ENCODE measurements around the gene DLAT. TPM values are rescaled to one million over a fixed set of nuclear protein-coding genes. Genes with fewer than 3 reads are reported as not detected.

DLAT gene
- total RNA-seq, 1 experiment from 2014 or later, result 102 TPM

GRCh38 chr11:112062923-112063322 is 37.7 kb downstream of the DLAT start:
- Histone ChIP-seq H3K27ac (ENCODE audit: low read length) (no peak overlapping the region), H3F3A (ENCODE audit: low read length, unreplicated experiment) (no peaks in the 10 kb centered on the region), H3K4me1 (ENCODE audit: insufficient read depth, low read length) (no peaks in the 10 kb centered on the region), H3K4me2 (ENCODE audit: low read length) (no peak overlapping the region), H4K20me1 (ENCODE audit: low read length) (no peaks in the 10 kb centered on the region), H3K9me2 (replicated peaks; ENCODE audit: low read length) (no peaks in the 10 kb centered on the region), H3K9me3 (ENCODE audit: low read length) (no peaks in the 10 kb centered on the region), H3K4me3 (ENCODE audit: low read length) (no peak overlapping the region), H2AFZ (ENCODE audit: low read length) (no peak overlapping the region), H3K79me2 (ENCODE audit: low read length) (no peaks in the 10 kb centered on the region), H3K36me3 (ENCODE audit: low read depth, low read length) (peaks cover 26% of the 10 kb centered on the region), H3K9ac (ENCODE audit: low read length) (no peak overlapping the region), H3K27me3 (ENCODE audit: low read length) (no peaks in the 10 kb centered on the region)
- CTCF ChIA-PET, result no interaction called here
- no peak for DNase-seq
- BruUV-seq (replicated peaks), result no TSS peak
- intact Hi-C loops (cut with micrococcal nuclease), result no loop called here
- ATAC-seq, result no peak
- TF ChIP-seq EZH2 (IDR thresholded peaks at IDR 0.05; ENCODE audit: low read length, unreplicated experiment) (no peak), CTCF (conservative IDR thresholded peaks at IDR 0.05; ENCODE audit: low read depth, low read length) (no peak), EZH2phosphoT487 (IDR thresholded peaks at IDR 0.05; ENCODE audit: borderline replicate concordance, low read length) (no peak)
- POLR2A ChIA-PET (ENCODE audit: unreplicated experiment), result no interaction called here

- no peak for TF ChIP-seq EZH2phosphoT487 (IDR thresholded peaks at IDR 0.05; ENCODE audit: borderline replicate concordance, low read length)
- no peak for TF ChIP-seq CTCF (conservative IDR thresholded peaks at IDR 0.05; ENCODE audit: low read depth, low read length)
- TF ChIP-seq EZH2 (IDR thresholded peaks at IDR 0.05; ENCODE audit: low read length, unreplicated experiment), result no peak
- ChIA-PET CTCF (no interaction called here), POLR2A (ENCODE audit: unreplicated experiment) (no interaction called here)
- Histone ChIP-seq H3K4me1 (ENCODE audit: insufficient read depth, low read length) (peaks cover 16% of the 10 kb centered on the region), H3K27me3 (ENCODE audit: low read length) (no peaks in the 10 kb centered on the region), H4K20me1 (ENCODE audit: low read length) (no peaks in the 10 kb centered on the region), H3K79me2 (ENCODE audit: low read length) (peaks cover 31% of the 10 kb centered on the region), H3K9me3 (ENCODE audit: low read length) (no peaks in the 10 kb centered on the region), H3K36me3 (ENCODE audit: low read depth, low read length) (peaks cover 26% of the 10 kb centered on the region), H3K9me2 (replicated peaks; ENCODE audit: low read length) (no peaks in the 10 kb centered on the region), H3K4me2 (ENCODE audit: low read length) (peak within 1 kb of the TSS; percentile 85), H3K27ac (ENCODE audit: low read length) (peak within 1 kb of the TSS; percentile 89), H2AFZ (ENCODE audit: low read length) (peak within 1 kb of the TSS; percentile 94), H3K9ac (ENCODE audit: low read length) (peak within 1 kb of the TSS; percentile 96), H3K4me3 (ENCODE audit: low read length) (peak within 1 kb of the TSS; percentile 93), H3F3A (ENCODE audit: low read length, unreplicated experiment) (no peaks in the 10 kb centered on the region)
- peak; percentile 92 for DNase-seq
- intact Hi-C loops (cut with micrococcal nuclease), result loop anchor here (1.0 to 5.0 kb wide), 2 partner anchors 12 to 197 kb away; partner anchors contain the start of genes CFAP68, FDXACB1, SDHD and TIMM8B
- BruUV-seq (replicated peaks), result TSS peak; percentile 73
- ATAC-seq, result peak; percentile 90
These were observed 49.0 kb downstream of the DLAT start, which contains the start of the genes NKAPD1 and PIH1D2 for GRCh38 chr11:112073941-112074811. TSS of gene NKAPD1 (plus strand) at chr11:112074299. CDS start at chr11:112075575, 1,276 bp downstream. TSS of gene PIH1D2 (minus strand) at chr11:112074017. CDS start at chr11:112073174, 843 bp downstream.

All from PC-3 (cell line).